IPS-15b (cell line): Measurements from ENCODE around the gene CDKN2D.

Source experiments
- H3K27me3 ChIP-seq: one replicate; pipeline ENCODE4 v1.6.1; 2013; ENCODE audit warnings: low read length; ENCODE audit not compliant: control insufficient read depth, insufficient read depth
- H3K36me3 ChIP-seq: one replicate; pipeline ENCODE4 v1.6.1; 2013; ENCODE audit warnings: low read length; ENCODE audit not compliant: control insufficient read depth, insufficient read depth
- H3K4me1 ChIP-seq: one replicate; pipeline ENCODE4 v1.6.1; 2013; ENCODE audit warnings: mild to moderate bottlenecking, low read length; ENCODE audit not compliant: control insufficient read depth, insufficient read depth
- H3K4me3 ChIP-seq: one replicate; pipeline ENCODE4 v1.5.1; 2013; ENCODE audit warnings: low read depth, low read length
- H3K9ac ChIP-seq: one replicate; pipeline ENCODE4 v1.6.1; 2013; ENCODE audit warnings: low read depth, mild to moderate bottlenecking, low read length
- H3K9me3 ChIP-seq: one replicate; pipeline ENCODE4 v1.6.1; 2013; ENCODE audit warnings: mild to moderate bottlenecking, low read length; ENCODE audit not compliant: control insufficient read depth, insufficient read depth

Gene CDKN2D

GRCh38 chr19:10600149-10600548 lies 31.4 kb upstream of the CDKN2D start:
- Histone ChIP-seq H3K9ac (no peak overlapping the region), H3K36me3 (peaks cover 2% of the 10 kb centered on the region), H3K9me3 (no peaks in the 10 kb centered on the region), H3K27me3 (no peaks in the 10 kb centered on the region), H3K4me1 (peaks cover 5% of the 10 kb centered on the region), H3K4me3 (no peak overlapping the region)

GRCh38 chr19:10593820-10594637 lies 25.2 kb upstream of the CDKN2D start:
- no peak overlapping the region for H3K9ac ChIP-seq
- H3K27me3 ChIP-seq: no peaks in the 10 kb centered on the region
- H3K9me3 ChIP-seq: no peaks in the 10 kb centered on the region
- H3K4me3 ChIP-seq: no peak overlapping the region
- no peaks in the 10 kb centered on the region for H3K4me1 ChIP-seq
- H3K36me3 ChIP-seq: no peaks in the 10 kb centered on the region

GRCh38 chr19:10593148-10593547 lies 24.4 kb upstream of the CDKN2D start:
- H3K4me1 ChIP-seq: no peaks in the 10 kb centered on the region
- H3K36me3 ChIP-seq: no peaks in the 10 kb centered on the region
- no peaks in the 10 kb centered on the region for H3K9me3 ChIP-seq
- H3K9ac ChIP-seq: no peak overlapping the region
- H3K27me3 ChIP-seq: no peaks in the 10 kb centered on the region
- no peak overlapping the region for H3K4me3 ChIP-seq

GRCh38 chr19:10587839-10588150 lies 19.0 kb upstream of the CDKN2D start:
- Histone ChIP-seq H3K9ac (no peak overlapping the region), H3K27me3 (no peaks in the 10 kb centered on the region), H3K36me3 (peaks cover 7% of the 10 kb centered on the region), H3K4me1 (no peaks in the 10 kb centered on the region), H3K9me3 (no peaks in the 10 kb centered on the region), H3K4me3 (no peak overlapping the region)

GRCh38 chr19:10587022-10587838 lies 18.5 kb upstream of the CDKN2D start, which contains the start of gene AP1M2:
TSS of gene AP1M2 (minus strand) at chr19:10587312. CDS start at chr19:10587231, 81 bp downstream.
- H3K27me3 ChIP-seq: no peaks in the 10 kb centered on the region
- no peaks in the 10 kb centered on the region for H3K4me1 ChIP-seq
- H3K9me3 ChIP-seq: no peaks in the 10 kb centered on the region
- H3K36me3 ChIP-seq: peaks cover 7% of the 10 kb centered on the region
- H3K9ac ChIP-seq: peak within 1 kb of the TSS; percentile 65
- H3K4me3 ChIP-seq: peak within 1 kb of the TSS; percentile 91

GRCh38 chr19:10586396-10586795 lies 17.6 kb upstream of the CDKN2D start:
- H3K36me3 ChIP-seq: peaks cover 9% of the 10 kb centered on the region
- H3K9me3 ChIP-seq: no peaks in the 10 kb centered on the region
- peak overlapping the region; percentile 65 for H3K9ac ChIP-seq
- no peaks in the 10 kb centered on the region for H3K4me1 ChIP-seq
- H3K4me3 ChIP-seq: peak overlapping the region; percentile 91
- H3K27me3 ChIP-seq: no peaks in the 10 kb centered on the region

GRCh38 chr19:10583036-10583776 lies 14.4 kb upstream of the CDKN2D start:
- H3K36me3 ChIP-seq: peaks cover 25% of the 10 kb centered on the region
- H3K9me3 ChIP-seq: no peaks in the 10 kb centered on the region
- H3K27me3 ChIP-seq: no peaks in the 10 kb centered on the region
- H3K4me1 ChIP-seq: no peaks in the 10 kb centered on the region
- H3K4me3 ChIP-seq: no peak overlapping the region
- no peak overlapping the region for H3K9ac ChIP-seq

GRCh38 chr19:10582091-10582490 lies 13.3 kb upstream of the CDKN2D start:
- H3K9me3 ChIP-seq: no peaks in the 10 kb centered on the region
- H3K4me1 ChIP-seq: no peaks in the 10 kb centered on the region
- H3K9ac ChIP-seq: no peak overlapping the region
- peaks cover 25% of the 10 kb centered on the region for H3K36me3 ChIP-seq
- H3K4me3 ChIP-seq: no peak overlapping the region
- H3K27me3 ChIP-seq: no peaks in the 10 kb centered on the region

GRCh38 chr19:10580979-10581631 lies 12.3 kb upstream of the CDKN2D start:
- Histone ChIP-seq H3K9me3 (no peaks in the 10 kb centered on the region), H3K9ac (no peak overlapping the region), H3K4me1 (no peaks in the 10 kb centered on the region), H3K4me3 (no peak overlapping the region), H3K27me3 (no peaks in the 10 kb centered on the region), H3K36me3 (peaks cover 25% of the 10 kb centered on the region)

- Histone ChIP-seq H3K4me3 (no peak overlapping the region), H3K9ac (no peak overlapping the region), H3K27me3 (no peaks in the 10 kb centered on the region), H3K4me1 (no peaks in the 10 kb centered on the region), H3K9me3 (no peaks in the 10 kb centered on the region), H3K36me3 (peaks cover 24% of the 10 kb centered on the region)
Observed at GRCh38 chr19:10577951-10578350, 9.2 kb upstream of the CDKN2D start.

GRCh38 chr19:10575011-10575716 lies 6.4 kb upstream of the CDKN2D start:
- Histone ChIP-seq H3K36me3 (peaks cover 19% of the 10 kb centered on the region), H3K9ac (no peak overlapping the region), H3K27me3 (no peaks in the 10 kb centered on the region), H3K9me3 (no peaks in the 10 kb centered on the region), H3K4me3 (no peak overlapping the region), H3K4me1 (no peaks in the 10 kb centered on the region)
